IMR-90 (cell line): Measurements from ENCODE around the gene NFATC3. TPM values are rescaled to one million over a fixed set of nuclear protein-coding genes. Genes with fewer than 3 reads are reported as not detected.

Source experiments
- ATAC-seq: fragments of 200-7000 bp; cut with Tn5 transposase; 2 replicates; pipeline ENCODE4 v1.9.1; 2020; ENCODE audit warnings: low read depth, mild to moderate bottlenecking, moderate library complexity
- BruUV-seq: library from RNA; stranded (reverse); fragments of 400-500 nt; replicated peaks from 2 replicates; lab custom pipeline; 2021; lab: Mats Ljungman, UMichigan
- CTCF ChIA-PET: fragments of 300-600 bp; formaldehyde crosslinking; extraction: SDS; loops from one replicate; lab custom pipeline; 2021; ENCODE audit warnings: antibody characterized with exemption; lab: Yijun Ruan, JAX
- POLR2A ChIA-PET: fragments of 300-600 bp; sonication (Branson Sonifier 250); formaldehyde crosslinking; loops from one replicate; lab custom pipeline; 2022; ENCODE audit warnings: antibody characterized with exemption; ENCODE audit not compliant: unreplicated experiment; lab: Charles Lee
- DNase-seq: peaks from one replicate; pipeline ENCODE4 v3.0.0; 2013
- H2AFZ ChIP-seq: replicated peaks from 2 replicates; pipeline ENCODE3; 2013; ENCODE audit warnings: low read length, mild to moderate bottlenecking; ENCODE audit not compliant: poor library complexity
- H2AK5ac ChIP-seq: 2 replicates; pipeline ENCODE4 v1.6.1; 2013; ENCODE audit warnings: low read depth, low read length, inconsistent platforms
- H2AK9ac ChIP-seq: replicated peaks from 2 replicates; pipeline ENCODE3; 2013; ENCODE audit warnings: mild to moderate bottlenecking, low read depth, low read length, moderate library complexity; ENCODE audit not compliant: poor library complexity
- H2BK120ac ChIP-seq: 2 replicates; pipeline ENCODE4 v1.6.1; 2013; ENCODE audit warnings: low read depth, low read length, inconsistent platforms
- H2BK15ac ChIP-seq: 3 replicates; pipeline ENCODE4 v1.6.1; 2013; ENCODE audit warnings: low read depth, low read length, inconsistent platforms
- H2BK20ac ChIP-seq: 2 replicates; pipeline ENCODE4 v1.6.1; 2013; ENCODE audit warnings: low read depth, mild to moderate bottlenecking, inconsistent platforms, low read length, moderate library complexity
- H2BK5ac ChIP-seq: 2 replicates; pipeline ENCODE4 v1.6.1; 2013; ENCODE audit warnings: mild to moderate bottlenecking, low read depth, low read length, inconsistent platforms; ENCODE audit not compliant: poor library complexity, severe bottlenecking
- H3K14ac ChIP-seq: replicated peaks from 2 replicates; pipeline ENCODE4 v1.6.1; 2013; ENCODE audit warnings: low read depth, low read length, inconsistent platforms
- H3K18ac ChIP-seq: 2 replicates; pipeline ENCODE4 v1.6.1; 2013; ENCODE audit warnings: low read depth, low read length, control low read depth
- H3K23ac ChIP-seq: 2 replicates; pipeline ENCODE4 v1.6.1; 2013; ENCODE audit warnings: low read depth, low read length, inconsistent platforms
- H3K27ac ChIP-seq: 2 replicates; pipeline ENCODE4 v1.5.1; 2013; ENCODE audit warnings: mild to moderate bottlenecking, control low read depth, low read length; ENCODE audit not compliant: insufficient read depth
- H3K27me3 ChIP-seq: 2 replicates; pipeline ENCODE4 v1.6.1; 2013; ENCODE audit warnings: low read length; ENCODE audit not compliant: control insufficient read depth, insufficient read depth
- H3K36me3 ChIP-seq: 2 replicates; pipeline ENCODE4 v1.6.1; 2013; ENCODE audit warnings: low read length, mixed read lengths; ENCODE audit not compliant: control insufficient read depth, insufficient read depth
- H3K4ac ChIP-seq: 2 replicates; pipeline ENCODE4 v1.6.1; 2013; ENCODE audit warnings: low read depth, low read length, inconsistent platforms
- H3K4me1 ChIP-seq: 2 replicates; pipeline ENCODE4 v1.6.1; 2013; ENCODE audit warnings: low read length, mixed read lengths; ENCODE audit not compliant: control insufficient read depth, insufficient read depth
- H3K4me2 ChIP-seq: 2 replicates; pipeline ENCODE4 v1.6.1; 2013; ENCODE audit warnings: low read depth, mild to moderate bottlenecking, control low read depth, low read length, moderate library complexity
- H3K4me3 ChIP-seq: 2 replicates; pipeline ENCODE4 v1.5.1; 2013; ENCODE audit warnings: low read depth, mild to moderate bottlenecking, control low read depth, low read length, moderate library complexity; ENCODE audit not compliant: insufficient read depth
- H3K56ac ChIP-seq: 2 replicates; pipeline ENCODE4 v1.6.1; 2013; ENCODE audit warnings: low read length, inconsistent platforms; ENCODE audit not compliant: insufficient read depth; ENCODE audit errors: extremely low read depth
- H3K79me1 ChIP-seq, 2 experiments: 2 replicates each; pipeline ENCODE4 v1.6.1; 2013; ENCODE audit warnings: low read length in 2 of 2, inconsistent platforms in 1 of 2, low read depth in 1 of 2
- H3K9ac ChIP-seq: 2 replicates; pipeline ENCODE4 v1.6.1; 2013; ENCODE audit warnings: low read depth, low read length, control low read depth
- H3K9me1 ChIP-seq: 2 replicates; pipeline ENCODE4 v1.6.1; 2013; ENCODE audit warnings: low read length, inconsistent platforms; ENCODE audit not compliant: insufficient read depth
- H3K9me3 ChIP-seq: 2 replicates; pipeline ENCODE4 v1.6.1; 2013; ENCODE audit warnings: low read length; ENCODE audit not compliant: control insufficient read depth, insufficient read depth
- H4K20me1 ChIP-seq: 2 replicates; pipeline ENCODE4 v1.6.1; 2013; ENCODE audit warnings: low read length, inconsistent platforms; ENCODE audit not compliant: insufficient read depth
- H4K5ac ChIP-seq: 2 replicates; pipeline ENCODE4 v1.6.1; 2013; ENCODE audit warnings: mild to moderate bottlenecking, low read depth, low read length, control low read depth
- H4K8ac ChIP-seq, 2 experiments: 2 replicates each; pipeline ENCODE4 v1.6.1; 2013; ENCODE audit warnings: low read depth in 2 of 2, low read length in 2 of 2, control low read depth in 1 of 2, inconsistent platforms in 1 of 2
- H4K91ac ChIP-seq: 2 replicates; pipeline ENCODE4 v1.6.1; 2013; ENCODE audit warnings: low read depth, low read length, inconsistent platforms; ENCODE audit not compliant: insufficient read depth
- BHLHE40 ChIP-seq: fragments of 150-350 bp; IDR thresholded peaks from 2 replicates; pipeline ENCODE4 v1.6.1; 2016; ENCODE audit warnings: mild to moderate bottlenecking, low read depth, low read length
- CEBPB ChIP-seq: IDR thresholded peaks from 2 replicates; pipeline ENCODE4 v1.6.1; 2012; ENCODE audit warnings: low read depth, low read length, improper control_type of control experiment
- CHD1 ChIP-seq: IDR thresholded peaks from 2 replicates; pipeline ENCODE4 v1.6.1; 2012; ENCODE audit warnings: low read depth, low read length, improper control_type of control experiment
- CTCF ChIP-seq: conservative IDR thresholded peaks from 2 replicates; pipeline ENCODE4 v1.5.1; 2012; ENCODE audit warnings: mild to moderate bottlenecking, low read depth, low read length, improper control_type of control experiment
- ELK1 ChIP-seq: fragments of 150-350 bp; IDR thresholded peaks from 2 replicates; pipeline ENCODE4 v1.6.1; 2016; ENCODE audit warnings: low read depth, mild to moderate bottlenecking, low read length, moderate library complexity, borderline replicate concordance
- FOS ChIP-seq: fragments of 150-350 bp; IDR thresholded peaks from 2 replicates; pipeline ENCODE4 v1.6.1; 2016; ENCODE audit warnings: low read depth, low read length
- MAFK ChIP-seq: IDR thresholded peaks from 2 replicates; pipeline ENCODE4 v1.6.1; 2012; ENCODE audit warnings: low read depth, low read length, improper control_type of control experiment
- MAZ ChIP-seq: IDR thresholded peaks from 2 replicates; pipeline ENCODE4 v1.6.1; 2012; ENCODE audit warnings: low read depth, mild to moderate bottlenecking, low read length, improper control_type of control experiment, moderate library complexity, borderline replicate concordance
- MXI1 ChIP-seq: IDR thresholded peaks from 2 replicates; pipeline ENCODE4 v1.6.1; 2012; ENCODE audit warnings: low read depth, mild to moderate bottlenecking, low read length, moderate library complexity, borderline replicate concordance
- NFE2L2 ChIP-seq: fragments of 150-350 bp; IDR thresholded peaks from 2 replicates; pipeline ENCODE4 v1.6.1; 2016; ENCODE audit warnings: low read depth, mild to moderate bottlenecking, low read length
- POLR2A ChIP-seq: IDR thresholded peaks from 2 replicates; pipeline ENCODE4 v1.6.1; 2012; ENCODE audit warnings: mild to moderate bottlenecking, low read depth, low read length
- RAD21 ChIP-seq: IDR thresholded peaks from 2 replicates; pipeline ENCODE4 v1.6.1; 2012; ENCODE audit warnings: low read length, improper control_type of control experiment
- RCOR1 ChIP-seq: IDR thresholded peaks from 2 replicates; pipeline ENCODE4 v1.6.1; 2012; ENCODE audit warnings: mild to moderate bottlenecking, low read length, improper control_type of control experiment; ENCODE audit not compliant: insufficient replicate concordance
- SMC3 ChIP-seq: fragments of 150-350 bp; IDR thresholded peaks from 2 replicates; pipeline ENCODE4 v1.6.1; 2016; ENCODE audit warnings: low read depth, mild to moderate bottlenecking, antibody characterized with exemption, low read length, moderate library complexity
- WGBS, 2 experiments: methylation state at CpG; one replicate each; pipeline versions ENCODE4 v1.1.5 to v1.1.7; 2013; ENCODE audit warnings: missing lambda C conversion rate in 2 of 2; ENCODE audit not compliant: insufficient read length in 1 of 2; ENCODE audit errors: extremely low coverage in 2 of 2; 5-methylcytosine and 5-hydroxymethylcytosine counted together
- dilution Hi-C: fragments of 300-500 bp; cut with HindIII; formaldehyde crosslinking; loops from one replicate; pipeline ENCODE4 v1.14.3; 2018; ENCODE audit warnings: low sequenced_read_pairs; ENCODE audit not compliant: unreplicated experiment
- in situ Hi-C: fragments of 300-500 bp; cut with MboI; formaldehyde crosslinking; loops from 3 replicates; pipeline ENCODE4 v1.14.3; 2019; ENCODE audit warnings: low sequenced_read_pairs, inconsistent platforms, mixed read lengths
- intact Hi-C: fragments of 100-400 bp; cut with micrococcal nuclease; formaldehyde crosslinking; loops from 2 replicates; pipeline ENCODE4 v1.10.0; 2022
- polyA plus RNA-seq, 3 experiments: library from polyadenylated mRNA; depleted of rRNA; stranded (reverse); fragments of >200 nt; gene quantifications; 2 replicates each; pipeline ENCODE4 v1.2.3, GENCODE V29; 2012; ENCODE audit warnings: low replicate concordance in 1 of 3
- total RNA-seq: library from RNA; depleted of rRNA; stranded (reverse); fragments of >200 nt; gene quantifications from 2 replicates; pipeline ENCODE4 v1.2.3, GENCODE V29; 2012
- TF ChIP-seq, protein P1 (sequence below): fragments of 150-350 bp; IDR thresholded peaks from 2 replicates; pipeline ENCODE4 v1.6.1; 2017; ENCODE audit warnings: mild to moderate bottlenecking, antibody characterized with exemption, low read length, low read depth

NFATC3 gene
- total and polyA plus RNA-seq, 2 of the 4 experiments (the other 2 are of a cell fraction): 6.3 to 21.5 TPM

DNA sequence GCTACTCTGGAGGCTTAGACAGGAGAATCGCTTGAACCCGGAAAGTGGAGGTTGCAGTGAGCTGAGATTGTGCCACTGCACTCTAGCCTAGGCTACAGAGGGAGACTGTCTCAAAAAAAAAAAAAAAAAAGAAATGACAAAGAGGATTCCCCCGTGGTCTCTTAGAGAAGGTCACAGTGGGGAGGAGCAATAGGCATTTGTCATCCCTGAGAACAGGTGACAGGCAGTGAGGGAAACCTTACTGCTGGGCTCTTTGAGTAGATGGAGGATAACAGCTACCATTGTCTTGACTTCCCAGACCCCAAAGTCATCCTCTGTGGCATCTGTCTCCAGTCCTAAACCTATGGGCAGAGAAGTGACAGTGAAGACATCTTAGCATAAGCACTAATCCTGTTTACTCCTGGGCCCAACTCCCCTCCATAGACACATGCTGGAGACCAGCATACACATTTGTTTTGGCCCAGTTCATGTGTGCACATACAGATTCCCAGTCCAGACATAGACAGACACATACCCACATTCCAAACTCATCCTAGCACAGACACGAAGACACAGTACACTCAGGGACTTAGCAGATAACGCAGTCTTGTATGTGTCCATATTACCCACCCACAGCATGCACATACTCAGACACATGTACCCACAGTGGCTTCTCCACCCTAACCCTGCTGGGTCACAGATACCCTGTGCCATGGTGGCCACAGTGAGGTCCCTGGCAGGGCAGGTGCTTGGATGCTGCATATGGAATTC lies 148.1 kb downstream of the NFATC3 start:
- H3K9me1 ChIP-seq: peaks cover 8% of the 10 kb centered on the region
- peaks cover 10% of the 10 kb centered on the region for H3K4me1 ChIP-seq
- H3K56ac ChIP-seq: no peak overlapping the region
- no peak overlapping the region for H2AK5ac ChIP-seq
- dilution Hi-C loops (no loop called here), intact Hi-C loops (no loop called here), in situ Hi-C loops (no loop called here)
- H3K14ac ChIP-seq: no peak overlapping the region
- H3K4ac ChIP-seq: no peak overlapping the region
- WGBS, 2 experiments: no CpG with 5 or more reads among the region's 5 CpGs
- no peaks in the 10 kb centered on the region for H3K9me3 ChIP-seq
- ChIA-PET POLR2A (no interaction called here), CTCF (no interaction called here)
- H2BK15ac ChIP-seq: no peak overlapping the region
- no peak overlapping the region for H4K91ac ChIP-seq
- BruUV-seq: no TSS peak
- H4K5ac ChIP-seq: no peak overlapping the region
- H3K79me1 ChIP-seq: peaks cover 0 to 9% of the 10 kb centered on the region in 2 experiments; a peak in 1 of 4 replicates
- no peak overlapping the region for H2AFZ ChIP-seq
- no peak for DNase-seq
- H3K27ac ChIP-seq: no peak overlapping the region
- H4K20me1 ChIP-seq: 0 out of 2 replicates have a peak, but pooled peaks cover 3% of the 10 kb centered on the region
- peak overlapping the region; percentile 20 for H2AK9ac ChIP-seq
- no peak for ATAC-seq
- no peak overlapping the region for H4K8ac ChIP-seq
- no peak overlapping the region for H3K4me3 ChIP-seq
- no peaks in the 10 kb centered on the region for H3K27me3 ChIP-seq
- no peak overlapping the region for H3K18ac ChIP-seq
- TF ChIP-seq MXI1 (no peak), CHD1 (no peak), SMC3 (no peak), ELK1 (no peak), RAD21 (no peak), NFE2L2 (no peak), FOS (no peak), POLR2A (no peak), RCOR1 (no peak), CTCF (no peak), BHLHE40 (no peak), CEBPB (no peak), MAZ (no peak), MAFK (no peak)
- TF ChIP-seq, protein P1, sequence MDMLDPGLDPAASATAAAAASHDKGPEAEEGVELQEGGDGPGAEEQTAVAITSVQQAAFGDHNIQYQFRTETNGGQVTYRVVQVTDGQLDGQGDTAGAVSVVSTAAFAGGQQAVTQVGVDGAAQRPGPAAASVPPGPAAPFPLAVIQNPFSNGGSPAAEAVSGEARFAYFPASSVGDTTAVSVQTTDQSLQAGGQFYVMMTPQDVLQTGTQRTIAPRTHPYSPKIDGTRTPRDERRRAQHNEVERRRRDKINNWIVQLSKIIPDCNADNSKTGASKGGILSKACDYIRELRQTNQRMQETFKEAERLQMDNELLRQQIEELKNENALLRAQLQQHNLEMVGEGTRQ: no peak
- H3K4me2 ChIP-seq: no peak overlapping the region
- H2BK120ac ChIP-seq: no peak overlapping the region
- no peak overlapping the region for H3K9ac ChIP-seq
- H2BK5ac ChIP-seq: no peak overlapping the region
- no peak overlapping the region for H3K23ac ChIP-seq
- H2BK20ac ChIP-seq: no peak overlapping the region
- peaks cover 2% of the 10 kb centered on the region for H3K36me3 ChIP-seq
